GM18520 (cell line): ENCODE data around the gene LRIG1.

ENCODE experiments used
- ATAC-seq: cut with Tn5 transposase; IDR thresholded peaks from one replicate; pipeline ENCODE4 v1.9.1; 2021; ENCODE audit not compliant: unreplicated experiment

The LRIG1 gene

GRCh38 chr3:66406831-66407610, 93.8 kb downstream of the LRIG1 start:
- ATAC-seq, result no peak

DNA sequence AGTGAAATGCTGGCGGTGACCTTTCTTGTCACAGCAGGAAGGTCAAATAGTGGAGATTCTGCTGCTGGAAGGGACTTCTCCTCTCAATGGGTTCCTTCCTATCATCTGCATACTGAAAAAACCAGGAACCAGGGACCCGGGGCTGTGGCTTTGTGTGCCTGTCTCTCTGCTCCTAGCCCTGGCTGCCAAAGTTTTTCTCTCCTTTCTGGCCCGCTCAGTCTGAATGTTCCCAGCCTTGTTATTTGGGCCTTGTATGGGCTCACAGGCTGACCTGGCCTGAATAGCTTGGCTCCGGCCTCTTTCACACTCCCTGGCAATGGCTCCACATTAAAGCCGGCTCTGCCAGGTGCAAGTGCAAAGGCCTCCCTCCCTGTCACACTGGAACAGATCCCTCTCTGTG, 94.7 kb downstream of the LRIG1 start:
- no peak for ATAC-seq

DNA sequence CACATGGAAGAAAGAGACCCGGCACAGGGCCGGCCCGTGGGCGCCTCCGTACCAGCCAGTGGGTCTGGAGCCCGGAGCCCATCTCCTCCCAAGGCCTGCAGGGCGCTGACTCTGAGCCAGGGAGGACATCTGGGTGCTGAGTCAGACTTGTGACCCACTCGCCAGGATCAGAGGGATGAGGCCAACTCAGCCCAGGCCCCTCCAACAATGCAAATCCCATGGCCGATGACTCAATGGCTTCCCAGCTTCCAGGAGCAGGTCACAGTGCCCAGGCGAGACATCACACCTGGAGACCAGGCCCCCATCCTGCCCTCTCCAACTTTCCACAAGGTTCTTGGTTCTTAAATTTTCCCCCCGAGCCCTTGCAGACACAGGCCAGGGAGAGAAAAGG, 95.1 kb downstream of the LRIG1 start:
- no peak for ATAC-seq

GRCh38 chr3:66404903-66405700, 95.7 kb downstream of the LRIG1 start:
- ATAC-seq, result no peak

DNA sequence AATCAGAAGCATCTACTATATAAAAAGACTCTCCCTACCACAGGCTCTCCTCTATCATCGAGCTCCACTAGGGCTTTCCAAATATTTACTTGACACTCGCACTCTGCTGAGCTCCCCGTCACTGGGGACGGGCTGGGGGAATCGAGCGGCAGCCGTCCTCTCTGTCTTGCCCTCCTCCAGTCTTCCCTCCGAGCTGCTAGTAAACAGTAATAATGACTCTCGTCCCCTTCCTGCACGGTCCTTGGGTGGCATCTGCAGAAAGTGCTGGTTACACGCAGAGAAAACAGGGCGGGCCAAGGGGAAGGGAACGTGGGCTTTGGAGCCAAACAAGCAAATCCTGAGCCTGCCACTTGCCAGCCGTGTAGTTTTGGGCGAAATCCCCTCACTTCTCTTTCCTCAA, 96.6 kb downstream of the LRIG1 start:
- no peak for ATAC-seq

GRCh38 chr3:66403323-66403990, 97.4 kb downstream of the LRIG1 start:
- ATAC-seq, result no peak

GRCh38 chr3:66402596-66403290, 98.1 kb downstream of the LRIG1 start:
- ATAC-seq, result no peak

DNA sequence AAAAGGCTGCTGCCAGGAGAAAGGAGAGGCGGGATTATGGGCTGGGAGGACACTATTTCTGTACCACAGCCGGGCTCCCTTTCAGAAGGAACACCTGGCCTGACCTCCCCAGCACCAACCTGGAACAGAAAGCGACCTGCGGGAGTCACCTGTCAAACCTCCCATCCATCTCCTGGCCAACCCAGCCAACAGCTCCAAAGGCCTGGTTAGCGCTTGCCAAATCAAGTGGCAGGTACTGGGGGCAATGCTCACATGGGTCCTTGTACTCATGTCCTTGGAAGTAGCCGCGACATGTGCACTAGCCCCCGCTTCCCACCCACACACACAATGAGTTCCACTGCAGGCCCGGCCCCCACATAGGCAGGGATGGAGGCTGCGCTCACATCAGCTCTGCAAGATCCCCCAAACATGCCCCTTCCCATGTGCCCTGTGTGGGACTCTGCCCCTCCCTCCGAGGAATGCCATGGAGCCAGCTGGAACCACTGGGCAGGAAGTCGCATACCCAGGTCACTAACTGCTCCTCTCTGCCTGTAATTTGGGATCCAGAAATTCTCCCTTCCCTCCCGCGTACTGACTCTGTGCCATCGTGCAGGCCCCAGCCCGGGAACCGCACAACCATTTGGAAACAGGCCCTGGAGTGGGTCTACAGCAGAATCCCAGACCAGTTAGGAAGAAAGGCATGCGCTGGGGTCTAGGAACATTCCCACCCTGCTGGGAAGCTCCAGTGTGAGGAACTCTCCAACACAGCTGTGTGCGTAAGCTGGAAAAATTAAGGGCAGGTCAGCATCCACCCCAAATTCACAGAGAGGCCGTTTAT, 98.9 kb downstream of the LRIG1 start:
- no peak for ATAC-seq

DNA sequence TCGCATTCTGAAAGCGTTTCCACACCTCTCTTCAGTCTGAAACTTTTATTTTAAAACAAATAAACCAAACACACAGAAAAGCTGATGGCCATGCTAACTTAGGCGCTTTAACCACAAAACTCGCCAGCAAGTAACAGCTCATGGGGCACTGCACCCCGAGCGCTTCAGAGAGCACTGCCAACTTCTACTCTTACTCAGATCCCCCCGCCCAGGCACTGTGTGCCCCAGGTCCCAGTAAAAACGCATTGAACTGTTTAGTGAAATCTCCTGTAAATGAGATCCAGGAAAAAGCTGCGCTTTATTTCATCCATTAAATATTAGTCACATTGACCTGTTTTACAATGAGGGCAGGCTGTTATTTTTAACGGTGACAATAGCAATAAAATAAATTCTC, 99.7 kb downstream of the LRIG1 start:
- no peak for ATAC-seq

DNA sequence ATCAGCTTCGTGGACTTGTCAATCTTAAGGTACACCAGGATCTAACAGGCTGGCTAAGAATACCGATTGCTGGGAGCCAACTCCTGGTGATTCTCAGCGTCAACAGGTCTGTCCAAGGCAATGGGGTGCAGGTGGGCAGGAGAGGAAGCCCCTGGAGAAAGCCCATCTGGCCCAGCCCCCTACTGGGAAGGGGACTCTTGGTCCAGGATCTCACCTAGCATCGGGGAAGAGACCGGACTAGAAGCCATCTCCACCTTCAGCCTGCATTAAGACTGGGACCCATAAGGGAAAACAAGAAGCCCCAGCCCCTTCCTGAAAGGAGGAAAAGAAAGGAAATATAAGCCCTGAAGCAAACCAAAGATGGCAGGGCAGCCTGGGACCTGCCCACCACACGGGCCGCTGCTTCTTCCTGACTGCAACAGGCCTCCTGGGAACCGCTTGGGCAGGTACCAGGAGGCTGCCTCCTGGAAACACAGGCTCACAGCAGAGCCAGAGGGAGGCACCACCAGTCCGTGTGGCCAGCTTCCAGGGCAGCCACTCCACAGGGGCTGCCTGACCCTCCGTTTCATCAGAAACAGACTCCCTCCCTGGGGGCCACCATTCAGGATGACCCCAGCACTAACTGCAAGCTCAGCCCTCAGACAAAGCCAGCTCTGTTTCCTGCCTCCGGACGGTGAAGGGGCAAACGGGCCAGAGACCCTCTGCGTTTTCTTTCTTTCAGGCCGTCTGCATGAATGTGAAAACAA, 100.2 kb downstream of the LRIG1 start:
- no peak for ATAC-seq

DNA sequence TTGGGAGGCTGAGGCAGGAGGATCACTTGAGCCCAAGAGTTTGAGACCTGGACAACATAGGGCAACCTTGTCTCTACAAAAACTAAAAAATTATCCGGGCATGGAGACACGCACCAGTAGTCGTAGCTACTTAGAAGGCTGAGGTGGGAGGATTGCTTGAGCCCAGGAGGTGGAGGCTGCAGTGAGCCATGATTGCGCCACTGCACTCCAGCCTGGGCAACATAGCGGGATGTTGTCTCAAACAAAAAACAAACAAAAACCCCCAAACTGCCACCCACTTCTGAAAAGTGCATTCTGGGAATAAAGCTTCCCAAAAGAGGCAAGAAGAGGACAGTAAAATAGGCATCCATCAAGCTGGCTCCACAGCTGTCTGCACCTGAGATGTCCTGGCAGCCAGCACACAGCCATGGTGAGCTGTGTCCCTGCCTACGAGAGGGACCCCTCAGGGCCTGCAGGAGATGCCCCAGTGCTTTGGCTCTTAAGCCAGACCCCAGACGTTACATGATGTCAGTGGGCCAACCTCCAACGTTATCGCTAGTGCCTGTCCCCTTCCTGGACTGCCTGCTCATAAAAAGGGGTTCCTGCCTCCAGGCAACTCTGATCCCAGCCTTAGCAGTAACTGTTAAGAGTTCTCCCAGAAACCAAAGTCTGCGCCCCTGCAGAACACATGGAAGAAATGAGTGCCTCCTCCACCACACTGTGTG, 101.1 kb downstream of the LRIG1 start:
- ATAC-seq, result no peak

DNA sequence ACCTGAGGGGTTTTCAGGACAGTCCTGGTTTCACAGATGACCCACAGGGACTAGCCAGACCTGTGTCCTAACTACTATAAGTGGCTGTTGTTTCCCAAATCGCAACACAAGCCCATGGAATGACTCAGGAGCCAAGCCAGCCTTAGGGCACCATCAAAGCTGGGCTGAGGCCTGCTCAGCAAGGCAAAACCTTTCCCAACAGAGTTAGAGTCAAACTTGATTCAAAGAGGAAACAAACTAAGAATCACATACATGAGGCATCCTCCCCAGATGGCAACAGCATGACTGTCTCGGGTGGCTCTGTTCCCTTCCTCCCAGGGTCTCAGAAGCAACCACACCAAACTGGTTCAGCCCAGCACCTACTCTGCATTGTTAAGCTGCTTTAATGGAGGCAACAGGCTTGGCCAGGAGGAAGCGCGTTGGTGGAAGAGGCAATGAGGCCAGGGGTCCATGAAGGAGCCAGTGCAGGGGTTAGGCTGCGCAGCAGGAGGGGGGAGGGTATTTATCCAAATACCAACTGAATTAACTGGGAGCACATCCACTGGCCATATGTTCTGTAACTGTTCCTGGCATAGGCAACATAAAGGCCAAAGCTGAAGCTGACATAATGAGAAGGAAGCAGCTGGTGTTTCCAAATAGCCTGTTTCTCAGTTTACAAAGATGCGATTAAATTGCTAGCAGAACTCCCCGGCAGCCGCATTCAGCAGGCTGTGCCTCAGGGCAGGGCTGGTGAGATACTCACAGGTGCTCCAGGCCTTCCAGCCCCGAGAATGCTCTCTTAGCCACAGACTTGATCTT, 102.4 kb downstream of the LRIG1 start:
- ATAC-seq, result no peak

GRCh38 chr3:66397745-66398144, 103.1 kb downstream of the LRIG1 start:
- ATAC-seq, result no peak

- no peak for ATAC-seq
Measured at GRCh38 chr3:66396888-66397287, 103.9 kb downstream of the LRIG1 start.

DNA sequence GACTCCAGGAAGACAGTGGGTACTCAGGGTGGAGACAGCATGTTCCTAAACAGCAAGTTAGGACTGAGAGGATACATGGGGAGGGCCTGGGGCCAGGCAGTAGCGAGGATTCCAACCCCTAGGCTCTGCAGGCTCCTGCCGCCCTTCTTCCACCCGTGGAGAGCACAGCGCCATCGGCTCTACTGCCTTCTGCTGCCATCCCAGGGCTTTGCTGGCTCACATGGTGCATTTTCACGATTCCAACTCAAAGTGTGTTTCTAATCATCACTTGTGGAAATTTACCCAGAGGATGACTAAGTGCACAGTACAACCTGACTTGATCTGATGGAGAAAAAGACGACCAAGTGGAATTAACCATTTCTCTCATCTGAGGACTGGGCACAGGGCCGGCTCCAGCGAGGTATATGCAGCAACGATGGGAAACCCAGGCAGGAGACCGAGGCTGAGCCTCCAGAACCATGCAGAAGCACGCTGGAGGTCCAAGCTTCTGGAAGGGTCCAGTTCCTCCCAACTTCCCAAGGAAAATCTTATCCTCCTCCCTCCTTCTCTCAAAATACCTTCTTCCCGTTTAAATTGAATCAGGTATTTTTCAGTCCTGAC, 104.6 kb downstream of the LRIG1 start:
- ATAC-seq, result no peak

- ATAC-seq, result no peak
Measured at GRCh38 chr3:66395635-66396034, 105.2 kb downstream of the LRIG1 start.

DNA sequence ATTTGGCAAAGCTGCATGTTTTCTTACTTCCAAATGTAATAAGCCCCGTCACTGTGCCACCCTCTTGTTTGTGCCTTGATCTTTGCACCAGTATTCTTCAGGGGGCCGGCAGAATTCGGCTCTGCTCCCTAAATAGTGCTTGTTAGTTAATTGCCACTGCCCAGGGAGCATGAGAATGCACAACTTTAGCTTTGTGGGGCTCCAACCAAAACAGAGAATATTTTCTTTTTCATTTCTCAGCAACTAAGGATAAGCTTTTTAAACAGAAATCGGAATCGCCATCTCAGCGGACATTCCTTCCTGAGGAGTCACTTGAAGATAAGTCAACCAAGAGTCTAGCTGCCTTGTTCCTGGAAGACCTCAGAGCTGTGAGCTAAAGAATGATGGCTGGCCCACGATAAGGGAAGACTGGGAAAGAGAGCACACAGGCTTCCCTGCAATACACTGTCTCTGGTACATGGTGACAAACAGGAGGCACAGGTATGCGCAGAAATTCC, 106.0 kb downstream of the LRIG1 start:
- ATAC-seq, result no peak
